ENCODE results near the gene RPRML. TPM values are rescaled to one million over a fixed set of nuclear protein-coding genes. Genes with fewer than 3 reads are reported as not detected.
"Not testable (repeated sequence)": the region's sequence is repeated elsewhere in the genome, so short reads cannot be mapped to it uniquely, and the experiment has no call there.

RPRML gene
- total RNA-seq (not detected in 2 replicates), polyA plus RNA-seq (not detected in 2 replicates)

DNA sequence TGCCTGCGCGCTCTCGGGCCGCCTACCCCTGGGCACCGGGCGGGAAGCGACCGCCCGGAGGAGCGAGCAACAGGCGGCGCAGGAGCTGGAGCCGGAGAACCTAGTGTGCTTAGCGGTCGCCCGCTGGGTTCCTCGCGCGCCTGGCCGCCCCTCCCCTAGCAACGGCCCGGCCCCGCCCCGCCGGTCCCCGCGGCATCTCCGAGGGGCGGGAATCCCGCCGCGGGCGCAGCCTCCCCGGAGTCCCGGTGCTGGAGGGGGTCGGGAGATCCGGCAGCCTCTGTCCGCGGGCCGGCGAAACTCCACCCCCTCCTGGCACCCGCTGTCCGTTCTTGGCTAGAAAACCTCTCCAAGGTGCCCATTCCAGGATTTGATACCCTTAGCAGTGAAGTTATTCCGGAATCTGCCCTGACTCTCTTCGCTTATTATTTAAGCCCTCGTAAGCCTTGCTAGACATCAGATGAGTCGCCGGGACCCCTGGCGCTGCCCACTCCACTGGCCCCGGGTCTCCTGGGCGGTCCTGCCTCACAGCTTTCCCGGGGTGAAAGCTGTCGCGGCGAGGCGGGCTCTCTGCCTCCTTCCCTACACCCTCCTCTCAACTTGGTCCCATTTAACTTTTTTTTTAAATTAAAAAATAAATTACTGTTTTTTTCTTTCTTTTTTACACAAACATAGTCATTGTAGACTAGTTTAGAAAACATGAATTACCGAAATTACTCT lies at the start of gene RPRML:
Gene RPRML (minus strand): TSS at position 107 of the 717 bp plus-strand sequence. CDS start 246 bp downstream, outside the sequence.
- peaks cover 73% of the 10 kb centered on the region for H3K27me3 ChIP-seq
- H3K4me1 ChIP-seq (ENCODE audit: insufficient read depth): peaks cover 9% of the 10 kb centered on the region
- peak within 1 kb of the TSS; percentile 99 for H3K4me2 ChIP-seq
- H3K9me2 ChIP-seq (replicated peaks; ENCODE audit: insufficient read depth): no peaks in the 10 kb centered on the region
- no peaks in the 10 kb centered on the region for H3K79me2 ChIP-seq
- H2AFZ ChIP-seq: peak within 1 kb of the TSS; percentile 52
- no peaks in the 10 kb centered on the region for H3K9me3 ChIP-seq (ENCODE audit: low read depth)
- TF ChIP-seq EZH2 (IDR thresholded peaks at IDR 0.05; ENCODE audit: borderline replicate concordance) (no peak), EZH2phosphoT487 (IDR thresholded peaks at IDR 0.05; ENCODE audit: low read depth, severe bottlenecking, unreplicated experiment) (no peak)
- TF ChIP-seq, protein P1, sequence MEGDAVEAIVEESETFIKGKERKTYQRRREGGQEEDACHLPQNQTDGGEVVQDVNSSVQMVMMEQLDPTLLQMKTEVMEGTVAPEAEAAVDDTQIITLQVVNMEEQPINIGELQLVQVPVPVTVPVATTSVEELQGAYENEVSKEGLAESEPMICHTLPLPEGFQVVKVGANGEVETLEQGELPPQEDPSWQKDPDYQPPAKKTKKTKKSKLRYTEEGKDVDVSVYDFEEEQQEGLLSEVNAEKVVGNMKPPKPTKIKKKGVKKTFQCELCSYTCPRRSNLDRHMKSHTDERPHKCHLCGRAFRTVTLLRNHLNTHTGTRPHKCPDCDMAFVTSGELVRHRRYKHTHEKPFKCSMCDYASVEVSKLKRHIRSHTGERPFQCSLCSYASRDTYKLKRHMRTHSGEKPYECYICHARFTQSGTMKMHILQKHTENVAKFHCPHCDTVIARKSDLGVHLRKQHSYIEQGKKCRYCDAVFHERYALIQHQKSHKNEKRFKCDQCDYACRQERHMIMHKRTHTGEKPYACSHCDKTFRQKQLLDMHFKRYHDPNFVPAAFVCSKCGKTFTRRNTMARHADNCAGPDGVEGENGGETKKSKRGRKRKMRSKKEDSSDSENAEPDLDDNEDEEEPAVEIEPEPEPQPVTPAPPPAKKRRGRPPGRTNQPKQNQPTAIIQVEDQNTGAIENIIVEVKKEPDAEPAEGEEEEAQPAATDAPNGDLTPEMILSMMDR (IDR thresholded peaks at IDR 0.05; ENCODE audit: poor library complexity): no peak
- DNase-seq (ENCODE audit: low spot score): peak; percentile 56
- H3K4me3 ChIP-seq: peak within 1 kb of the TSS; percentile 49
- no peaks in the 10 kb centered on the region for H3K36me3 ChIP-seq (replicated peaks; ENCODE audit: insufficient read depth, low read depth)
- no peaks in the 10 kb centered on the region for H4K20me1 ChIP-seq (ENCODE audit: insufficient read depth, poor library complexity, severe bottlenecking)
- WGBS (ENCODE audit: low lambda C conversion rate, missing lambda C conversion rate): 4% methylated on average over 47 of the region's 57 CpGs
- no peak within 1 kb of the TSS for H3K27ac ChIP-seq

DNA sequence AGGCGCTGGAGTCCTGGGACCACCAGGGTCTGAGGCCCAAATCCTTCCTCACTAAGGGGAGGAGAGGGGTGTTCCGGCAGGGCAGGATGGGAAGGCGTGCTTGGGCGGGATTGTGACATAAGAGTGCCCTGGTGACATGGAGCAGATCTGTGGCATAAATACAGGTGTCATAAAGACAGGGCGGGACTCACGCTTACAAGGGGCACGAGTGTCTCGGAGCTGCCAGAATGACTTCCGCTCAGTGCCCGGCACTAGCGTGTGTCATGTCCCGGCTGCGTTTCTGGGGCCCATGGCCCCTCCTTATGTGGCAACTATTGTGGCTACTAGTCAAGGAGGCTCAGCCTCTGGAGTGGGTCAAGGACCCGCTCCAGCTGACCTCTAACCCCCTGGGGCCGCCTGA lies 37.9 kb upstream of the RPRML start:
- H3K9me3 ChIP-seq (ENCODE audit: low read depth); H4K20me1 ChIP-seq (ENCODE audit: insufficient read depth, poor library complexity, severe bottlenecking); H3K79me2 ChIP-seq; H3K4me2 ChIP-seq; H3K27me3 ChIP-seq; H3K4me3 ChIP-seq; H2AFZ ChIP-seq; H3K36me3 ChIP-seq (replicated peaks; ENCODE audit: insufficient read depth, low read depth); DNase-seq (ENCODE audit: low spot score); H3K9me2 ChIP-seq (replicated peaks; ENCODE audit: insufficient read depth); H3K27ac ChIP-seq; H3K4me1 ChIP-seq (ENCODE audit: insufficient read depth): not testable (repeated sequence)
- WGBS (ENCODE audit: low lambda C conversion rate, missing lambda C conversion rate): 92% methylated on average over 9 of the region's 15 CpGs

DNA sequence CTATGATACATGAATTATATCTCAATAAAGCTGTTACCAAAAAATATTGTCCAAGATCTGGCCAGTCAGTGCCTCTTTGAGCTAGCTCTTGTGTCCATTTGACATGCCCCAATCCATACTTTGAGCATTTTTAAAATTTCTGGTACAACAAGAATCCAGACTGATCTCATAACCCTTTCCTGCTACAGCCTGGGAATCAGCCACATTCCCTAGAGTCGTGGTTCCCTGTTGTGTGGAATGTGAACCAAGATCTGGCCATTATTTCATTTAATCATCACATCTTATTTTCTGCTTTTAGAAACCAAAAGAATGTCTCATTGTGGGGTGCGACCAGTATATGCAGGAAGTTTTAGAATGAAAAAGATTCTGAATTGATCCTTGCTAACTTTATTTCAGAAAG lies 34.3 kb upstream of the RPRML start:
- no peaks in the 10 kb centered on the region for H3K36me3 ChIP-seq (replicated peaks; ENCODE audit: insufficient read depth, low read depth)
- no peaks in the 10 kb centered on the region for H3K4me1 ChIP-seq (ENCODE audit: insufficient read depth)
- no peaks in the 10 kb centered on the region for H3K9me3 ChIP-seq (ENCODE audit: low read depth)
- H3K4me3 ChIP-seq: no peak overlapping the region
- DNase-seq (ENCODE audit: low spot score): no peak
- H3K27me3 ChIP-seq: no peaks in the 10 kb centered on the region
- H3K27ac ChIP-seq: no peak overlapping the region
- H3K9me2 ChIP-seq (replicated peaks; ENCODE audit: insufficient read depth): no peaks in the 10 kb centered on the region
- H4K20me1 ChIP-seq (ENCODE audit: insufficient read depth, poor library complexity, severe bottlenecking): no peaks in the 10 kb centered on the region
- H2AFZ ChIP-seq: no peak overlapping the region
- no peaks in the 10 kb centered on the region for H3K79me2 ChIP-seq
- WGBS (ENCODE audit: low lambda C conversion rate, missing lambda C conversion rate): 88% methylated on average over 2 of the region's 2 CpGs
- TF ChIP-seq, protein P1 (IDR thresholded peaks at IDR 0.05; ENCODE audit: poor library complexity): no peak
- TF ChIP-seq EZH2phosphoT487 (IDR thresholded peaks at IDR 0.05; ENCODE audit: low read depth, severe bottlenecking, unreplicated experiment) (no peak), EZH2 (IDR thresholded peaks at IDR 0.05; ENCODE audit: borderline replicate concordance) (no peak)
- no peak overlapping the region for H3K4me2 ChIP-seq

DNA sequence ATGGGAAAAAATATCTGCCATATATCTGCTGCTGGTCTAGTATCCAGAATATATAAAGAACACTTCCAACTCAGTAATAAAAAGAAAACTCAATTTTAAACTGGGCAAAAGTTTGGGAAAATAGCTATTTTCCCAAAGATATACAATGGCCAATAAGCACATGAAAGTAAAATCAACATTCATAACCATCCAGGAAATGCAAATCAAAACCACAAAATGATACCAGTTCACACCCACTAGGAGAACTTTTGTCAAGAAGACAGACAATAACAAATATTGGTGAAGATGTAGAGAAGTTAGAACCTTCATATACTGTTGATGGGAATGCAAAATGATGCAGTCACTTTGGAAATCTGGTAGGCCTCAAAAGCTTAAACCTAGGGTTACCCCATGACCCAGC lies 33.4 kb upstream of the RPRML start:
- TF ChIP-seq EZH2 (IDR thresholded peaks at IDR 0.05; ENCODE audit: borderline replicate concordance): no peak
- TF ChIP-seq, protein P1 (IDR thresholded peaks at IDR 0.05; ENCODE audit: poor library complexity): no peak
- no peak for TF ChIP-seq EZH2phosphoT487 (IDR thresholded peaks at IDR 0.05; ENCODE audit: low read depth, severe bottlenecking, unreplicated experiment)
- Histone ChIP-seq H2AFZ (no peak overlapping the region), H3K27ac (no peak overlapping the region), H3K4me1 (ENCODE audit: insufficient read depth) (no peaks in the 10 kb centered on the region), H4K20me1 (ENCODE audit: insufficient read depth, poor library complexity, severe bottlenecking) (no peaks in the 10 kb centered on the region), H3K9me3 (ENCODE audit: low read depth) (no peaks in the 10 kb centered on the region), H3K79me2 (no peaks in the 10 kb centered on the region), H3K4me2 (no peak overlapping the region), H3K4me3 (no peak overlapping the region), H3K9me2 (replicated peaks; ENCODE audit: insufficient read depth) (no peaks in the 10 kb centered on the region), H3K36me3 (replicated peaks; ENCODE audit: insufficient read depth, low read depth) (no peaks in the 10 kb centered on the region), H3K27me3 (no peaks in the 10 kb centered on the region)
- DNase-seq (ENCODE audit: low spot score): no peak

Data from hepatocyte (in vitro differentiated cells).